KOPT-K1 (cell line): ENCODE results near the gene PRKN.

Experiments used
- H3K27ac ChIP-seq: fragments of 200-600 bp; sonication (generic); 2 replicates; pipeline ENCODE4 v1.5.1; 2016; ENCODE audit warnings: antibody characterized with exemption, mild to moderate bottlenecking, low read depth, low read length; ENCODE audit not compliant: poor library complexity, severe bottlenecking
- H3K36me3 ChIP-seq: fragments of 200-600 bp; sonication (generic); 2 replicates; pipeline ENCODE4 v1.5.1; 2017; ENCODE audit warnings: antibody characterized with exemption, mild to moderate bottlenecking, low read length, moderate library complexity; ENCODE audit not compliant: insufficient read depth
- H3K9me3 ChIP-seq: fragments of 200-600 bp; sonication (generic); 2 replicates; pipeline ENCODE4 v1.5.1; 2017; ENCODE audit warnings: antibody characterized with exemption, low read length, mild to moderate bottlenecking; ENCODE audit not compliant: insufficient read depth, poor library complexity, severe bottlenecking

Gene PRKN

GRCh38 chr6:162373192-162373591, 354.4 kb downstream of the PRKN start:
- Histone ChIP-seq H3K36me3 (no peaks in the 10 kb centered on the region), H3K27ac (no peak overlapping the region)

GRCh38 chr6:162372106-162372505, 355.5 kb downstream of the PRKN start:
- Histone ChIP-seq H3K27ac (no peak overlapping the region), H3K36me3 (no peaks in the 10 kb centered on the region)

More at GRCh38 chr6:162373192-162373591, 354.4 kb downstream of the PRKN start:
- H3K9me3 ChIP-seq: no peaks in the 10 kb centered on the region

GRCh38 chr6:162371121-162371520, 356.4 kb downstream of the PRKN start:
- Histone ChIP-seq H3K27ac (no peak overlapping the region), H3K36me3 (no peaks in the 10 kb centered on the region), H3K9me3 (no peaks in the 10 kb centered on the region)

More at GRCh38 chr6:162372106-162372505, 355.5 kb downstream of the PRKN start:
- no peaks in the 10 kb centered on the region for H3K9me3 ChIP-seq

GRCh38 chr6:162369091-162369490, 358.5 kb downstream of the PRKN start:
- Histone ChIP-seq H3K9me3 (no peaks in the 10 kb centered on the region), H3K27ac (no peak overlapping the region), H3K36me3 (no peaks in the 10 kb centered on the region)

GRCh38 chr6:162364488-162364887, 363.1 kb downstream of the PRKN start:
- Histone ChIP-seq H3K9me3 (no peaks in the 10 kb centered on the region), H3K27ac (no peak overlapping the region), H3K36me3 (no peaks in the 10 kb centered on the region)

- Histone ChIP-seq H3K36me3 (no peaks in the 10 kb centered on the region), H3K27ac (no peak overlapping the region), H3K9me3 (no peaks in the 10 kb centered on the region)
Observed at GRCh38 chr6:162363757-162364156, 363.8 kb downstream of the PRKN start.

GRCh38 chr6:162360901-162361567, 366.5 kb downstream of the PRKN start:
- H3K36me3 ChIP-seq: no peaks in the 10 kb centered on the region
- H3K9me3 ChIP-seq: no peaks in the 10 kb centered on the region
- no peak overlapping the region for H3K27ac ChIP-seq

GRCh38 chr6:162358625-162359024, 368.9 kb downstream of the PRKN start:
- Histone ChIP-seq H3K36me3 (no peaks in the 10 kb centered on the region), H3K9me3 (no peaks in the 10 kb centered on the region), H3K27ac (no peak overlapping the region)

GRCh38 chr6:162345051-162345511, 382.5 kb downstream of the PRKN start:
- Histone ChIP-seq H3K9me3 (no peaks in the 10 kb centered on the region), H3K36me3 (no peaks in the 10 kb centered on the region), H3K27ac (no peak overlapping the region)

GRCh38 chr6:162344646-162345010, 382.9 kb downstream of the PRKN start:
- H3K36me3 ChIP-seq: no peaks in the 10 kb centered on the region
- H3K27ac ChIP-seq: no peak overlapping the region
- H3K9me3 ChIP-seq: no peaks in the 10 kb centered on the region

GRCh38 chr6:162343936-162344645, 383.5 kb downstream of the PRKN start:
- no peaks in the 10 kb centered on the region for H3K36me3 ChIP-seq
- H3K9me3 ChIP-seq: no peaks in the 10 kb centered on the region
- no peak overlapping the region for H3K27ac ChIP-seq

GRCh38 chr6:162343198-162343935, 384.2 kb downstream of the PRKN start:
- H3K27ac ChIP-seq: no peak overlapping the region
- no peaks in the 10 kb centered on the region for H3K36me3 ChIP-seq
- H3K9me3 ChIP-seq: no peaks in the 10 kb centered on the region

- H3K36me3 ChIP-seq: no peaks in the 10 kb centered on the region
- H3K27ac ChIP-seq: no peak overlapping the region
- no peaks in the 10 kb centered on the region for H3K9me3 ChIP-seq
Observed at GRCh38 chr6:162337412-162337811, 390.2 kb downstream of the PRKN start.

GRCh38 chr6:162336359-162336758, 391.2 kb downstream of the PRKN start:
- H3K36me3 ChIP-seq: no peaks in the 10 kb centered on the region

GRCh38 chr6:162332365-162332764, 395.2 kb downstream of the PRKN start:
- no peaks in the 10 kb centered on the region for H3K36me3 ChIP-seq
- H3K27ac ChIP-seq: no peak overlapping the region
- no peaks in the 10 kb centered on the region for H3K9me3 ChIP-seq

More at GRCh38 chr6:162336359-162336758, 391.2 kb downstream of the PRKN start:
- Histone ChIP-seq H3K9me3 (no peaks in the 10 kb centered on the region), H3K27ac (no peak overlapping the region)
